ENCODE data around the gene PDIK1L. TPM values are rescaled to one million over a fixed set of nuclear protein-coding genes. Genes with fewer than 3 reads are reported as not detected.

PDIK1L gene
- total RNA-seq, 1 donor from 2014 or later, result 11.4 TPM

GRCh38 chr1:26142159-26142558, 30.5 kb downstream of the PDIK1L start:
- Histone ChIP-seq H3K4me1 (peaks cover 7% of the 10 kb centered on the region), H3K4me3 (no peak overlapping the region), H3K9me3 (no peaks in the 10 kb centered on the region), H3K36me3 (no peaks in the 10 kb centered on the region), H3K27ac (no peak overlapping the region), H3K27me3 (no peaks in the 10 kb centered on the region)
- no peak for TF ChIP-seq CTCF (IDR thresholded peaks at IDR 0.05)
- DNase-seq (no peak), ATAC-seq (no peak)
- intact Hi-C loops (cut with DNase I), result no loop called here

DNA sequence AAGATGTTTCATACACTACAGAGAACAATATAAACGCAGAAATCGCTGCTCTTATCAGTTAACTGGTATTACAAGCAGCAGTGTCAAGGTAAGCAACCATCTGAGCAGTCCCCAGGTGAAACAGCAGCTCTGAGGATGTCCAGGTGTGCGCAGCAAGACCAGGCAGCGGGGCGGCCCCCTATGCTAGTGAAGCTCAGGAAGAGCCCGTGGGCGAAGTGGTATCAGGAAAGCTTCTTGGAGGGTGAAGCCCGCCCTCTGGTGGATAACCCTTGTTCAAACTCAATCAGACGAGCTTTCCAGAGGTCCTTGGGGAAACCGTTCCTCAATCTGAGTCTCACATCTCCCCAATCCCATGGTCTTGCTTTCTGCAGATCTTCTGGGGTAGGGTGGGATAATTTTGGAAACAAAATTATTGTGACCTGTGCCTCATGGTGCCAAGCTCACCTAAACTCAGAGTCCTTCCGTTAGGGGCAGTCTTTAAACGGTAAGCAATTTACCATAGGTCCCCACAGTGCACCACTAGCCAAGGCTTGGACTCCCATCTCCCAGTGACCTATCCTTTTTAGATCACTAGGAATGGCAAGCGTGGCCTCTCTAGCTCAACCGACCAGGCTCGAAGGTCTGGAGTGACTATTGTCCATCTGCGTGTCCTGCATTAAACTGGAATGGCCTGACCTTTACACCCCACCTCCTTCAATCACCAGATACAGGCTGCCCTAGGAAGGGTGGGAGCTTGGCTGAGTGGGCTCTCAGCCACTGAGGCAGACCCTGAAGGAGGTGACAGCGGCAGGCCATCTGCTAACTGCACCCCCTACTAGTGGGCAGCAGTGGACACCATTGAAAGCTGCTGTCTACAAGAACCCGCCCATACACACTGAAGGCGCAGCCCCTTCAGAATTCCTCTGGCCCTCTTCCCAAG, 33.7 kb downstream of the PDIK1L start:
- Histone ChIP-seq H3K4me3 (no peak overlapping the region), H3K27ac (no peak overlapping the region), H3K4me1 (peaks cover 7% of the 10 kb centered on the region), H3K9me3 (no peaks in the 10 kb centered on the region), H3K36me3 (no peaks in the 10 kb centered on the region), H3K27me3 (no peaks in the 10 kb centered on the region)
- peak; percentile 98 for ATAC-seq
- peak; percentile 83 for DNase-seq
- intact Hi-C loops (cut with DNase I), result loop anchor here (5.0 kb wide), 1 partner anchor 38 kb away; no protein-coding TSS in a partner anchor
- peak; percentile 80 for TF ChIP-seq CTCF (IDR thresholded peaks at IDR 0.05)

GRCh38 chr1:26145960-26146294, 34.3 kb downstream of the PDIK1L start:
- Histone ChIP-seq H3K36me3 (no peaks in the 10 kb centered on the region), H3K27ac (no peak overlapping the region), H3K4me1 (peaks cover 7% of the 10 kb centered on the region), H3K27me3 (no peaks in the 10 kb centered on the region), H3K4me3 (no peak overlapping the region), H3K9me3 (no peaks in the 10 kb centered on the region)
- ATAC-seq (no peak), DNase-seq (no peak)
- TF ChIP-seq CTCF (IDR thresholded peaks at IDR 0.05), result no peak
- intact Hi-C loops (cut with DNase I), result loop anchor here (5.0 kb wide), 1 partner anchor 39 kb away; no protein-coding TSS in a partner anchor

- no peak overlapping the region for H3K27ac ChIP-seq
- H3K4me3 ChIP-seq, result no peak overlapping the region
- intact Hi-C loops (cut with DNase I), result loop anchor here (5.0 kb wide), 1 partner anchor 42 kb away; no protein-coding TSS in a partner anchor
- no peaks in the 10 kb centered on the region for H3K36me3 ChIP-seq
- no peaks in the 10 kb centered on the region for H3K27me3 ChIP-seq
- ATAC-seq, result no peak
- H3K9me3 ChIP-seq, result no peaks in the 10 kb centered on the region
- no peak for DNase-seq
- H3K4me1 ChIP-seq, result peaks cover 7% of the 10 kb centered on the region
- no peak for TF ChIP-seq CTCF (IDR thresholded peaks at IDR 0.05)
Observed at GRCh38 chr1:26148887-26149286, 37.3 kb downstream of the PDIK1L start.

DNA sequence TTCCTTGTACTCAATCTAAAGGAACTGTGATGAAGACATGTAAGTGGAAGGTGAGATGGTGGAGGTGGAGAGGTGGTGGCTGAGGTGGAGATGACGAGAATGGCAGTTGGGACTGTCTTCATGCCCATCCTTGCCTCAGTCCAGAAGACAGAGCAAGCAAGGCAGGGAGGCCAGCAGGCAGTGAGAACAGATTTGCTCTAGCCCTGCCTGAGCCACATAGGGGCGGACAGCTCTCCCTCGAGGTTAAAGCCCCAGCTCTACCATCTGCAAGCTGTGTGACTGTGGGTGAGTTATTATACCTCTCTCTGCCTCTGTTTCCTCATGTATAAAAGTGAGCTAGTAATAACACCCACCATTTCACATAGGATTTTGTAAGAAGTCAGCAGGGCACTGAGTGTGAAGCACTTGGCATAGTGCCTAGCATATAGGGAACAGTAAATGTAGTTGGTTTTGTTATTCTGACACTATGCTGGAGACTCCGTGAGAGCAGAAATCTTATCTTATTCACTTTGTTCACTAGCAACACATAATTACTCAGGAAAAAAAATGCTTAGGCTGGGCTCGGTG, 42.4 kb downstream of the PDIK1L start:
- Histone ChIP-seq H3K9me3 (no peaks in the 10 kb centered on the region), H3K27ac (no peak overlapping the region), H3K4me3 (no peak overlapping the region), H3K4me1 (no peaks in the 10 kb centered on the region), H3K36me3 (no peaks in the 10 kb centered on the region), H3K27me3 (peaks cover 11% of the 10 kb centered on the region)
- DNase-seq, result no peak
- intact Hi-C loops (cut with DNase I), result no loop called here
- peak; percentile 20 for ATAC-seq
- no peak for TF ChIP-seq CTCF (IDR thresholded peaks at IDR 0.05)
